HEK293T (cell line): ENCODE results near the gene PURB.

Source experiments
- ARNT ChIP-seq: fragments of 450-650 bp; IDR thresholded peaks from 2 replicates; pipeline ENCODE4 v1.6.1; 2017; ENCODE audit warnings: mild to moderate bottlenecking
- FOXA1 ChIP-seq: fragments of 450-650 bp; IDR thresholded peaks from 2 replicates; pipeline ENCODE4 v1.6.1; 2016; ENCODE audit warnings: mild to moderate bottlenecking
- FOXM1 ChIP-seq: fragments of 450-650 bp; IDR thresholded peaks from 2 replicates; pipeline ENCODE4 v1.6.1; 2017; ENCODE audit warnings: mild to moderate bottlenecking, borderline replicate concordance
- NFRKB ChIP-seq: fragments of 450-650 bp; IDR thresholded peaks from 2 replicates; pipeline ENCODE4 v1.6.1; 2016; ENCODE audit warnings: mild to moderate bottlenecking, moderate library complexity
- PKNOX1 ChIP-seq: fragments of 450-650 bp; IDR thresholded peaks from 2 replicates; pipeline ENCODE4 v1.6.1; 2016
- SP1 ChIP-seq: fragments of 450-650 bp; IDR thresholded peaks from 2 replicates; pipeline ENCODE4 v1.6.1; 2017
- TARDBP ChIP-seq: fragments of 450-650 bp; IDR thresholded peaks from 2 replicates; pipeline ENCODE4 v1.6.1; 2016

GRCh38 chr7:44922351-44922694 is 37.0 kb upstream of the PURB start:
- TF ChIP-seq SP1, result no peak
- TF ChIP-seq TARDBP, result no peak
- no peak for TF ChIP-seq PKNOX1
- no peak for TF ChIP-seq FOXA1
- no peak for TF ChIP-seq NFRKB
- TF ChIP-seq ARNT, result no peak
- TF ChIP-seq FOXM1, result no peak
